8988T (cell line): ENCODE data around the gene PHC3.

Source experiments
- DNase-seq: peaks from one replicate; pipeline ENCODE4 v3.0.0; 2011

The PHC3 gene

DNA sequence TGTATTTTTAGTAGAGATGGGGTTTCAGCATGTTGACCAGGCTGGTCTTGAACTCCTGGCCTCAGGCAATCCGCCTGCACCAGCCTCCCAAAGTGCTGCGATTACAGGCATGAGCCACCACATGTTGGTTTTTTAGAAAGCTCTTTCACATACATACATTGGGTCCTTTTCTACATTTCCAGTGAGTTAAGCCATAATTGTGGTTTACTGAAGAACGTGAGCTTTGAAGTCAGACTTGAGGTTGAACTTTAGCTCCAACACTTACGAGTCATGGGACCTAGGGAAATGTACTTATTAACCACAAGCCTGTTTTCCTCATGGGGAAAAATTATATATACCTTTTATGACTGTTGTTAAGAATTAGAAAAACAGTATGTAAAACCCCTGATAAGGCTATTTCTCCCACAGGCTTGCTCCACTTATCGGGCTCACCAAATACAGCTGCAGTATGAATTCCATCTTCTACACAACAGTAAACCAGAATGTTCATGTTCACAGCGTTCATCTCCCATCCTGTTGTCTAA is 104.8 kb downstream of the PHC3 start:
- DNase-seq, result no peak

DNA sequence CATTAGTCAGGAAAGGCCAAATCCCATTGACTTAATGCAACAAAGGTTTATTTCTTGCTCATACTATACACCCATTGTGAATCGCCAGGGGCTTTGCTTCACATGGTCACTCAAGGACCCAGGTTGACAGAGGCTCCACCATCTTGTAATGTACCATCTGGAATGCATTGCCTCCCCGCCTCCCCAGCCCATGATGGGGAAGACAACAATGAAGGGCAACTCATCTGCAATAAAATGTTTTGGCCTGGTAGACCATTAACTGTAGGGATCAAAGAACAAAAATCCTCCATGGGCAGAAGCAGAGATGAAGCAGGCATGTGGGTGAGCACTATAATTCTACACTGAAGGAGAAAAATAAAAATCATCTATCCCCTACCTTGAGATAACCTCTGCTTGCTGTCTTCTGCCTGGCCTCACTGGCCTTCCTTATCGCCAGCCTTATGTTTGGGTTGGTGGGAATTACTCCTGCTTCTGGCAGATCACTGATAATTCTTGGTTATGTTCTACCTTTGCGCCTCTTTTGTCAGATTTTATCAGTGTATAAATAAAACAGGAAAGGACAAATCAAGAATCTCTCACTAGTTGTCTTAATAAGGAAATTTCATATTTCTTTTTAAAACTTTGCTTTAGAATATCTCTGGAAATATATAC is 106.0 kb downstream of the PHC3 start:
- no peak for DNase-seq

DNA sequence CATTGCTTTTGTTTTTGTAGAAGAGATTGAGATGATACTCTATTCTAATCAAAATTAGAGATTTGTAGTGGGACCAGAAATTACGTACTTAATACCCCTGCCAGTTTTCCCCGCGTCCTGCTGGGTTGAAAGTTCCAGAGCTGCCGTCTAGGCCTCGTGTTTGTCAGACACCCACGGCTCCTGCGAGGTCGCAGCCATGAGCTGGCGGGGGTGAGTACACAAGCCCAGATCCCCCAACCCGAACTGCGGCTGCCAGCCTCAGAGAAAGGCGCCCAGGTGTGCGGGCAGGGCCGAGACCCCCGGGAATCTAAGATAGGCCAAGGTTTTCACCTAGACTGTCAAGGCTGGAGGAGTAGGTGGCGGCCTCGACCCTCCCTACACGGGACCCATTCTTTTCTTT is 117.4 kb downstream of the PHC3 start:
- DNase-seq, result no peak

DNA sequence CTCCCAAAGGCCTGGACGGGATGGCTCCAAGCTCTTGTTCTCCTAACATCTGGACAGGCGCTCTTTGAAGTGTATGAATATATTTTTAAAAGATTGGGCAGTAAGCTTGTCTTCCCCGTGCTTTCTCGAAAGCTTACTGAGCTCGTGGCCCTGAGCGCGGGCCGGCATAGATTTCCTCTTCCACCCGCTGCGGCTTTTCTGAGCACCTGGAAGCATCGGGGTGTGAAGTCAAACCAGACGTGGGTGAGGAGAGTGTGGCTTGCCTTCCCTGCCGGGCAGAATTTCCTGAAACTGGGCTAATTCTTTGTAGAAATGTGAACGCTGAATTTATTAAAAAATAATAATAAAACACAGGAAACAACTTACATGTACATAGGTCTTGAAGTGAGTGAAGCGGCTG is 117.8 kb downstream of the PHC3 start:
- DNase-seq, result no peak

DNA sequence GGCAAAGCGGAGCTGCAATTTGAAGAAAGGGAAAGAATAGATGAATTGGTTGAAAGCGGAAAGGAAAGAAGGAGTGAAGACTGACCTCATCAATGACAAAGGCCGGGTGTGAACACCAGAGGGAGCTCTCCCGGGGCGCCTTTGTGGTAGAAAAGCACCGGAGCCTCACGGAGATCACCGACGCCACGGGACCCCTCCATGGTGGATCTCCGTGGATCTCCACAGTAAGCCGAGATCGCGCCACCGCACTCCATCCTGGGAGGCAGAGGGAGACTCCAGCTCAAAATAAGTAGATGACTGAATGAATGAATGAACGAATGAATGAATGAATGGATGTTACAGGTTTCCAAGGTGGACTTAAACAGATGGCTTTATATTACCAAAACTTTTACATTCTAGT is 118.8 kb downstream of the PHC3 start:
- no peak for DNase-seq

DNA sequence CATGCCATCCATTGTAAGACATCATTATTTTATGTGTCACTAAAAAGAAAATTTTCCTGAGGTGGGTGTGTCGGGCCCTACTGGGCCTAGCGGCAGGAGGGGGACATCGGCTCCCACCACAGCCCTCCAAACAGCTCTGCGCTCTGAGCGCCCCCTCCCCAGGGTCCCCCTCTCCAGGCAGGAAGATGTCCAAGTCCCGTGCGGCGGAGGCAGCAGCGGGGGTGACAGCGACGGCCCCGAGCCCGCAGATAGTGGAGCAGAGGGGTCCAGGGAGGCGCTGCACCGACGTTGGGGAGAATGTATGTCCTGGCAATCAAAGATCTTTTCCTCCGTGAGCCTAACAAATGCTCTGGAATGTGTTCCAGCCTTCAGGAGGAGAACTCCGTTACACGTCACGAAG is 119.5 kb downstream of the PHC3 start:
- no peak for DNase-seq

DNA sequence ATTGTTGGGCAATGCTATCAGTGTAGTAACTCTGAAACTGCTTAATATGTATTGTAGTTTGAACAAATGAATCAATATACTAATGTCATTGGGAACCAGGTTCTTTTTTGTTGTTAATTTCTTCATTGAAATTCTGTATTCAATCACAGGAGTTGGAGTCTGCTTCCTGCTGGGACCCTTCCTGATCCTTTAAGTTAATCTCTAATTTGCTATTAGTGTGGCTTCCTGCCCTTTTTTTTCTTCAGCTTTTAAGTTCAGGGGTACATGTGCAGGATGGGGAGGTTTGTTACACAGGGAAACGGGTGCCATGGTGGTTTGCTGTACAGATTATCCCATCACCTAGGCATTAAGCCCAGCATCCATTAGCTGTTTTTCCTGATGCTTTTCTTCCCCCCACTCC is 122.1 kb downstream of the PHC3 start:
- DNase-seq, result no peak

DNA sequence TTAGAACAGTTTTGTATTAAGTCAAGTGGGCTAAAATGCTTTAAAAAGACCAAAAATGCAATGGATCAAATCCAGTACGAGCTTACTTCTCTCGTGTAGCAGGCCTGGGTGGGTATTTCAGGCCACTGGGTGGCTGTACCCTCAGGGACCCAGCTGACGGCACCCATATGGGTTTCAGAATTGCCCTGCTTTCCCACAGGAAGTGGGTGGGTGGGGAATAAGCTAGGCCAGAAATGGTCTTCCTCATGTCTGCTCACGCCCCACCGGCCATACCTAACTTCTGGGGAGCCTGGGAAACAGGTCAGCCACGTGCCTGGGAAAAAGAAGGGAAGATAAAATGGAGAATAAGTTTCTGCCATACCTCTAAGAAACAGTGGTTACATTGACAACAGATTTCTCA is 123.4 kb downstream of the PHC3 start:
- DNase-seq, result no peak

DNA sequence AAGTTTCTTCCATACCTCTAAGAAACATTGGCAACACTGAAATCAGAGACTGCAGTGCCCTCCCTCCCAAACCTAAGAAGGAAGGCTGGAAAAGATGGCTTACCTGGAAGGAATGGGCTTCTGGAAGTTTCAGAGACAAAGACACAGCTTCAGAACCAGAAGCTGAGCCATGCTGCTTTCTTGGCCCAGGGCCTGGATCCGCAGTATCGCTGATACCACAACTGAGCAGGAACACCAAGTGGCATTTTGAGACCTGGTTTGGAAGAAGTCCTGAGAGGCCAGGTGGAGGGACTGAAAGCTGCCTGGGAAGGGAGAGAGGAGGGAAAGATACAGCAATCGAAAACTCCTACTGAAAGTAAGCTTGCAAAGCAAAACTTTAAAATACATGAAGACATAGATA is 124.0 kb downstream of the PHC3 start:
- DNase-seq, result no peak

DNA sequence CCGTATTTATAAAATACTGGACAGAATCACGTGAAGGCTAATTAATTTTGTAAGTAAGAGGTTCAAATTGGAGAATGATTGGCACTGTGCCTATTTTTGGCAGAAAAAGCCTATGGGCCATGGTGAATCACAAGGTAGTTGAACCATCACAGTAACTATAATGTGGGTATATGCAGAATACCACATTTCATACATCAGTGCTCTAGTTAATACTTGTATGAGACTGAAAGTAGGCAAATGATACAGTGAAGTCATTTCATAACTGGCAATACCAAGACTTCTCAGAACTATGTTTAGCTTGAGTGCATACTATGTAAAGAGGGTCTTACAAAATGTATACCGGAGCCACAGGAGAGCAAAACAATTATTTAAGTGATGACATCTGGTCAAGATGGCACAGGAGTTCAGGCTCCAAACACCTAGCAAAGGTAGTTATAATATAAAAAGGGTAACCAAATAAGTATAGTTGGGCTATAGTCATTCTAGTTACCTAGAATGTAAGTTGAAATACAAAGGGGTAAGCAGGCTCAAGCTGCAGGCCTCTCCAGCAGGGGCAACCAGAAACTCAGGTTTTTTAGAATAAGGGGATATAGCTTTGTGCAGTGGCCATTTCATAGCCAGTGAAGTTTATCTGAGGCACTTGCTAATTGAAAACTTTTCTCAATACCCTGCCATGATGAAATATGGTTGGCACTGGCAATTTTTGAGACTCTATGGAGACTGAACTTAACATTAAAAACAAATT is 124.7 kb downstream of the PHC3 start:
- no peak for DNase-seq

DNA sequence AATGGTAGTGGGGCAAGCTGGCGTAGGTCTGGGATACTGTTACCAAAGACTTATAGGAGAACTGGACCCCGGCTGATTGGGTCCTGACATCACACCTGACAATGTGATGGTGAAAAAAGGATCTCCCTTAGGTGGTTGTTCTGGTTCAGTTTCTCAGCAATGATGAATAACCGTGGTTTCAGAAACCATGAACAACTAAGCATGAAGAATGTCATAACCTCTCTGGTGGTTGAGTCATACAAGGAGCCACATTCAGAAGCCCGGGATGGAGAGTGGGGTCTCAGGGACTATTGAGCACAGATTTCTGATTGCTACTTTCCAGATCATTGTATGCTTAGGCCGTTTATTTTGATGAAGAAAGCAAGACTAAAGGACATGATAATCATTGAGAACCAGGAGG is 126.3 kb downstream of the PHC3 start:
- no peak for DNase-seq

DNA sequence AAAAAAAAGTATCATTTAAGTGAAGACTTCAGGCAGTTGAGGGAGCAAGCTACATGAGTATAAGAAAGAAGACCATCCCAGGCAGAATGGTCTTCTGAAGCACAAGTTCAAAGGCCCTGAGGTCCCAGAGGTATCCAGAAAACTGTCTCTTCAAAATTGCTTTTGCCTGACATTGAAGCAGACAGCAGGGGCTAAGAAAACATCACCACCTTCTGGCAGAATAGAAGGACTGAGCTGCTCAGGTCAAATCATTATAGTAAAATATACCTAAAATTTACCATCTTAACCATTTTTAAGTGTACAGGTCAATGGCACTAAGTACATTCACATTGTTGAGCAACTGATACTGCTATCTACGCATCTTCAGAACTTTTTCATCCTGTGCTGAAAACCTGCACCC is 127.3 kb downstream of the PHC3 start:
- peak; percentile 38 for DNase-seq

DNA sequence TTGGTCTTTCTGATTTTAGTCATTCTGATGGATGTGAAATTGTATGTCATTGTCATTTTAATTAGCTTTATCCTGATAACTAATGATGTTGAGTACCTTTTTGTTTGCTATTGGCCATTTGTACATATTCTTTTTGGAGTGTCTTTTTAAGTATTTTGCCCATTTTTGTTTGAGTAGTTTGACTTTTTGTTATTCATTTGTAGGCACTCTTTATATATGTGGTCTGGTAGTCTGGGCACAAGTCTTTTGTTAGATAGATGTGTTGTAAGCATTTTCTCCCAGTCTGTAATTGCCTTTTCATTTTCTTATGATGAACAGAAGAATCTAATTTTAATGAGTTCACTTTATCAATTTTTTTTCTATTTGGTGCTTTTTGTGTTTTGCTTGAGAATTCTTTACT is 129.1 kb downstream of the PHC3 start:
- no peak for DNase-seq

DNA sequence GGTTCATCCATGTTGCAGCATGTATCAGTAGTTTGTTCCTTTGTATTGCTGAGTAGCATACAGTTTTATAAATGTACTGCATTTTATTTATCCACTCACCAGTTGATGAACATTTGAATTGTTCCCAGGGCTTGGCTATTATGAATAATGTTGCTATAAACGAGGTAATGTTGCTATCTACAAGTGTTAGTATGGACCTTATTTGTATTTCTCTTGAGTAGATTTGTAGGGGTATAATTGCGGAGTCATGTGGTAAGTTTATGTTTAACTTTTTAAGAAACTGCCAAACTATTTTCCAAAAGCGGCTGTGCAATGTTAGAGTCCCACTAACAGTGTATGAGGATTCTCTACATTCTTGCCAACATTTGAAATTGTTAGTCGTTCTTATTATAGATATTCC is 130.8 kb downstream of the PHC3 start:
- no peak for DNase-seq

DNA sequence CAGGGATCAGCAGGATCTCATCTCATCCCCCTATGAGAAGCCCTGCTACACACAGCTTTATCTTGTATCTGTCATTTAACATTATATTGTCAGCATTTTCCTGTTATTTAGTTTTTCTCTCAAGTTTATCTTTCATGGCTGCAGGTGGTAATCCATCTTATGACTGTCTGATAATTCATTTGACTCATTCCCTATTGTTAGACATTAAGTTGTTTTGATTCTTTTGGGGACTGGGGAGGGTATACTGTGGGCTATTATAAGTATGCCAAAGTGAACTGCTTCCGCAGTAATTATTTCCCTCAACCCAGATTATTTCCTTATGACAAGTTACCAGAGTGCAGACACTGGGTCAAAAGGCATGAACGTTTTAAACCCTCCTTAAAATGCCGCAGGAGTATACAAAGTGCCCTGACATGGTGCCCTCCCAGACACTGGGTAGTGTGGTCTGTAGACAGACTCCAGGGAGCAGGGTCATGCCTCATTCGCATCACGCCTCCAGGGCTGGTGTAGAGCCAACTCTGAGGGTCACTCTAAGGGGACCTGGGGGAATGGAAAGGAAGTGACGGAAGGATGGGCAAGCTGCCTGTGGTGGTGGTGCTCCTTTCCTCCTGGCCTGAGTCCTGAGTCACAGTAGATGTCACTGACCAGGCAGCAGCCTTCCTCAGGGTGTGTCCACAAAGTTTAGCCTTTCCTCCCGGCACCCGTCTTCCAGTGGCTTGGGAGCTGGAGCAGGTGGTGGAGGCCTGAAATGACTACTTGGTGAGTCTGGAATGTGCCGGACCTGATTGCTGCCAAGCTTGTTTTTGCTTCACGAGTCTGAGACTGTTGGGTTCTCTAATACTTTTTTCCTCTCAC is 132.2 kb downstream of the PHC3 start:
- no peak for DNase-seq

DNA sequence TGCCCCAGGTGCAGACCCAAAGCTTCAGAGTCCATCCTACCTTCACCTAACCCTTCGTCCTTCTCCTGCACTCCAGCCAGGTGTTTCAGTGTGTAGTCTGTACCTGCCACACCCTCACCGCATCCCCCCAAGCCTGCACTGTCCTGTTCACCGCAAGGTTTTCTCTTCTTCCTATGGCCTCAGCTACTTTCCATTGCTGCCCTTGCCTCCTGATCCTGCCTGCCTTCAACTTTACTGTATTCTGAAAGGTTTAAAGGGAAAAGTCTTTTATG is 134.5 kb downstream of the PHC3 start:
- no peak for DNase-seq

DNA sequence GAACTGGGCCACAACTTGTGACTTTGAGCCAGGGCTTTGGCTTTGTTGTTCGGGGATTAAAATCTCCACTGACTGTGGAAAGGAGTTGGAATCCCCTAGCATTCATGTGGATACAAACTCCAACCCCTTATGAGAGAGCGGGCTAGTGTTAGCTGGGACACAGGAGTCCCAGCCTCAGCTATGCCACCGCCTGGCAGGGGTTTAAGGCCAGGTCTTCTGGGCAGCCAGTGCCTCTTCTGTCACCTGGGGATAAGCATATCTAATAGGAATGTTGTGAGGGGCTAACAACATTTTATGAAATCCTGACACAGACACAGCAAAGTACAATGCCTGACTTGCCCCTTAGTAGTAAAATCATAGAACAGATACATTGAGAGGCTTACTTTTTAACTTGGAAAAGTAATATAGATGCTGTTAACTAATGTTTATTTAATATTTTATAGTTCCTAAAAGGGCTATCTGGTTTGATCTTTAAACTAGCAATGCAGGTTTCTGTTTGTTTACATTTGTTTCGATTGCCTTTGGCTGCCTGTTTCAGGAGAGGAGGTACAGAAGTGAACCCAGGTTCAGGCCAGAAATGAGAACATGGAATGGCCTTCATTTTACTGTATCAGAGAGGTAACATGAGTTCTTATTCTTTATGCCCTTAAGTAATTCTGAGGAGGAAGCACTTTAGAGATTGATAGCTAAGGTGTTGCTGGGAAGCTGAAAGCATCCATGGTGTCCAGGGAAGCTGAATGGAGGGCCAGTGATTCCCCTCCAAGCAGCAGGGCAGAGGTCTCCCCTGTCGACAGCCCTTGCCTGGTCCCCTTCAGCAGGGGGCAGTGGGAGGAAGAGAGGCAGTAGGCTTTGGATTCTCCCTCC is 135.0 kb downstream of the PHC3 start:
- no peak for DNase-seq

DNA sequence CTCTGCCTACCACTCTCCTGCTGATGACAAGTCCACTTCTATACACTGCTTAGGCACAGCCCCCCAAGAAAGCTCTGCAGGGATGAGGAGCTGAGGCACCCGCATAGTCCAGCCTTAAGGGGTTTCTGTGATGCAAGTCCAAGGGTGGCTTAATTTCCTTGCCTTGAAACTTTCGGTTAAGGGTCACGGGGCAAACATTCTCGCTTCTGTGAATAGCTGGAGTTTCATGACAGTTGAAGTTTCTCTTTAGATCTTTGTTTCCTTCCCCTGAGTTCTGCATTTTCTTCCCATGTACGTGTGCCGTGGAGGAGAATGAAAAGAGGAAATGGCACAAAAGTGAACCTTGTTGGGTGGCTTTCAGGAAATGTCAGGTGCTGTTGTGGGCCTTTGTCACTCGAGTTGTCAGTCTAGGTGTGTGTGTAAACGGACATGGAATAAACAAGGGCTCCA is 136.7 kb downstream of the PHC3 start:
- no peak for DNase-seq

DNA sequence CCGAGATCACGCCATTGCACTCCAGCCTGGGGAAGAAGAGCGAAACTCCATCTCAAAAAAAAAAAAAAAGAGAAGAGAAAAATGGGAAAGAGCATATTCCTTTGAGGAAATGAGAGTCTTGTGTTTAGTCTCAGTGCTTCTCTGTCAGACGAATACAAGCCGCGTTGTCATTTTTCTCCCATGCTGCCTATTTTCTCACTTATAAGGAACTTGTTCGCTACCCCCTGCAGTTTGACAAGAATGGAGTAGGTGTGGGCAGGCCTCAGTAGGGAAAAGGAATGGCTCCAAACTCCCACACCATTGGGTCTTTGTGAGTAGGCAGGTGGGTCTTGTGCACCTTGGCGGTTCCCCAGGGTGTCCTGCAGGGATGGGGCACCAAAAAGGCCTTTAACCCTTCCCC is 137.3 kb downstream of the PHC3 start:
- DNase-seq, result no peak

DNA sequence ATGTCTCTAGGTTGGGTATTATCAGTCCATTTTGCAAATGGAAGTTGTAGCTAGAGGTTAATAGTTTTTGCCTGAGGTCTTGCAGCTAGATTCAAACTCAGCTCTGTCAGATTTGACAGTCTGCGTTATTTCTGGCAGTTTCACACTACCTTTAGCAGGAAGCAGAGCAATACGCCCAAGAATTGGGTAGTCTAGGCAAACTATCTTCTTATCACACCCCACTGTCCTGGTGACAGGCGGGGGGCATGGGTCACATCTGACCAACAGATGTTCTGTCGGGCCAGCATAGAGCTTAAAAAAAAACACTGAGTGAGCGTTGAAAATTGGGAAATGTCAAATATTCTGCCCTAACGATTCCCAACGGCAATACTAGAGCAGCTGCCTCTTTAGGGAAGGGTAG is 138.0 kb downstream of the PHC3 start:
- DNase-seq, result no peak

DNA sequence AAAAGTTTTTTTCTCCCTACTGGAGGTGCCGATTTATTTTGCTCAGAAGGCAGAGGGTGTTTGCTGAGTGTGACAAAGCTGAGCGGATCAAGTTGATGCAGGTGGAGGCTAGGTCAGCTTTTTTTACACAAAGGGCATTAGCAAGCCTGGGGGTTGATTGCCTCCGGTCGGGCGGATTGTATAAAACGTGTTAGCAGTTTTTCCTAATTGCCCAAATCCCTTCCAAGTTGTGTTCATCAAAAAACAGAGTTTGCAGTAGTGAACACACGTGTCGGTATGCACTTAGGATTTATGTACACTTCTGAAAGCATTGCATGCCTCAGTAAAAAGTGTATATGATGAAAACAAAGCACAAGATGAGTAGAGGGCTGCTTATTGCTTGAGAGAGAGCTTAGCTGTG is 141.1 kb downstream of the PHC3 start:
- no peak for DNase-seq

DNA sequence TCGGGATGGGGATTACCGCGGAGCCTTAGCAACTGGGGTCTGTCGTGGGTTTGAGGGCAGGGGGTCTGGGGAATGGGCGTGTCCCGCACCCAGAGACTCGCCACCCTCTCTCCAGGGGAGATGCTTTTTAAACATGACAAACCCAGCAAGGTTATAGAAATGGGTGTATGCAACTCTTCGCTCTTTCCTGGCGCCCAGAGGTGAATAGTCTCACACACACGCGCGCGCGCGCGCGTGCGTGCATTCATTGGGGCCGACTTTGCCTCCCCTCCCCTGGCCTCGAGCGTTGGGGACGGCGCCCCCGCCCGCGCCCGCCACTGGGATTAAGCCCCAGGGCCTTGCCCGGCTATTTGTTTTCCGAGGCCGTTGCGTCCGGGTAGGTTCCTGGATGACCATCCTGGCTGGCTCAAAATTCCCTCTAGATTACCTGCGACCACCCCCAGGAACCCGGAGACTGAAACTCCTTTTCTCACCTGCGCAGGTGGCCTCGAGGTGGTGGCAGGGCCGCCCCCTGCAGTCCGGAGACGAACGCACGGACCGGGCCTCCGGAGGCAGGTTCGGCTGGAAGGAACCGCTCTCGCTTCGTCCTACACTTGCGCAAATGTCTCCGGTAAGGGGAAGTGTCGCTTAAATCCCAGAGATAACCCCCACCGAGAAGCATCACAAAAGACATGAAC is 143.0 kb downstream of the PHC3 start:
- DNase-seq, result peak; percentile 31
